ENCODE data around the gene MYOZ2.

MYOZ2 gene

GRCh38 chr4:119099227-119099810 lies 36.3 kb upstream of the MYOZ2 start:
- H2AFZ ChIP-seq (ENCODE audit: low read depth, low read length): no peak overlapping the region
- H3K79me2 ChIP-seq (ENCODE audit: insufficient read depth, low read length): no peaks in the 10 kb centered on the region
- H3K4me2 ChIP-seq (ENCODE audit: insufficient read depth, low read length): no peak overlapping the region
- no peak for DNase-seq
- TF ChIP-seq EZH2 (IDR thresholded peaks at IDR 0.05; ENCODE audit: borderline replicate concordance, low read depth, low read length, severe bottlenecking) (no peak), CTCF (IDR thresholded peaks at IDR 0.05; ENCODE audit: borderline replicate concordance, extremely low read depth, low read length, poor library complexity, severe bottlenecking) (no peak)
- H3K27me3 ChIP-seq (ENCODE audit: insufficient read depth, low read length, poor library complexity): no peaks in the 10 kb centered on the region
- H3K27ac ChIP-seq (ENCODE audit: low read length): no peak overlapping the region
- H3K4me1 ChIP-seq (ENCODE audit: insufficient read depth, low read length): no peaks in the 10 kb centered on the region
- H3K9ac ChIP-seq (ENCODE audit: low read depth, low read length): no peak overlapping the region
- H4K20me1 ChIP-seq (ENCODE audit: insufficient read depth, low read length): no peaks in the 10 kb centered on the region
- no peak for ATAC-seq (ENCODE audit: insufficient read depth, low read depth)
- no peaks in the 10 kb centered on the region for H3K36me3 ChIP-seq (ENCODE audit: insufficient read depth, low read length)
- no peak overlapping the region for H3K4me3 ChIP-seq (ENCODE audit: low read depth in 1 of 2, low read length in 2 of 2)
- H3K9me3 ChIP-seq (ENCODE audit: insufficient read depth, low read length, severe bottlenecking): no peaks in the 10 kb centered on the region

GRCh38 chr4:119100655-119101054 lies 35.0 kb upstream of the MYOZ2 start:
- no peaks in the 10 kb centered on the region for H3K4me1 ChIP-seq (ENCODE audit: insufficient read depth, low read length)
- no peaks in the 10 kb centered on the region for H3K27me3 ChIP-seq (ENCODE audit: insufficient read depth, low read length, poor library complexity)
- no peak for ATAC-seq (ENCODE audit: insufficient read depth, low read depth)
- TF ChIP-seq EZH2 (IDR thresholded peaks at IDR 0.05; ENCODE audit: borderline replicate concordance, low read depth, low read length, severe bottlenecking) (no peak), CTCF (IDR thresholded peaks at IDR 0.05; ENCODE audit: borderline replicate concordance, extremely low read depth, low read length, poor library complexity, severe bottlenecking) (no peak)
- no peak overlapping the region for H3K4me2 ChIP-seq (ENCODE audit: insufficient read depth, low read length)
- DNase-seq: no peak
- no peaks in the 10 kb centered on the region for H3K9me3 ChIP-seq (ENCODE audit: insufficient read depth, low read length, severe bottlenecking)
- H3K36me3 ChIP-seq (ENCODE audit: insufficient read depth, low read length): no peaks in the 10 kb centered on the region
- H2AFZ ChIP-seq (ENCODE audit: low read depth, low read length): no peak overlapping the region
- H3K9ac ChIP-seq (ENCODE audit: low read depth, low read length): no peak overlapping the region
- H3K27ac ChIP-seq (ENCODE audit: low read length): no peak overlapping the region
- H3K4me3 ChIP-seq (ENCODE audit: low read depth in 1 of 2, low read length in 2 of 2): no peak overlapping the region
- H4K20me1 ChIP-seq (ENCODE audit: insufficient read depth, low read length): no peaks in the 10 kb centered on the region
- no peaks in the 10 kb centered on the region for H3K79me2 ChIP-seq (ENCODE audit: insufficient read depth, low read length)

- DNase-seq: no peak
- Histone ChIP-seq H3K79me2 (ENCODE audit: insufficient read depth, low read length) (no peaks in the 10 kb centered on the region), H3K4me3 (ENCODE audit: low read depth in 1 of 2, low read length in 2 of 2) (no peak overlapping the region), H3K36me3 (ENCODE audit: insufficient read depth, low read length) (no peaks in the 10 kb centered on the region), H3K9me3 (ENCODE audit: insufficient read depth, low read length, severe bottlenecking) (no peaks in the 10 kb centered on the region), H3K9ac (ENCODE audit: low read depth, low read length) (no peak overlapping the region), H2AFZ (ENCODE audit: low read depth, low read length) (no peak overlapping the region), H3K27me3 (ENCODE audit: insufficient read depth, low read length, poor library complexity) (no peaks in the 10 kb centered on the region), H3K4me2 (ENCODE audit: insufficient read depth, low read length) (no peak overlapping the region), H4K20me1 (ENCODE audit: insufficient read depth, low read length) (no peaks in the 10 kb centered on the region), H3K27ac (ENCODE audit: low read length) (no peak overlapping the region), H3K4me1 (ENCODE audit: insufficient read depth, low read length) (no peaks in the 10 kb centered on the region)
- TF ChIP-seq CTCF (IDR thresholded peaks at IDR 0.05; ENCODE audit: borderline replicate concordance, extremely low read depth, low read length, poor library complexity, severe bottlenecking) (no peak), EZH2 (IDR thresholded peaks at IDR 0.05; ENCODE audit: borderline replicate concordance, low read depth, low read length, severe bottlenecking) (no peak)
- no peak for ATAC-seq (ENCODE audit: insufficient read depth, low read depth)
These were observed 32.4 kb upstream of the MYOZ2 start for GRCh38 chr4:119103263-119103662.

All from DND-41 (cell line).